ENCODE measurements around the gene KIFC3.

The KIFC3 gene

DNA sequence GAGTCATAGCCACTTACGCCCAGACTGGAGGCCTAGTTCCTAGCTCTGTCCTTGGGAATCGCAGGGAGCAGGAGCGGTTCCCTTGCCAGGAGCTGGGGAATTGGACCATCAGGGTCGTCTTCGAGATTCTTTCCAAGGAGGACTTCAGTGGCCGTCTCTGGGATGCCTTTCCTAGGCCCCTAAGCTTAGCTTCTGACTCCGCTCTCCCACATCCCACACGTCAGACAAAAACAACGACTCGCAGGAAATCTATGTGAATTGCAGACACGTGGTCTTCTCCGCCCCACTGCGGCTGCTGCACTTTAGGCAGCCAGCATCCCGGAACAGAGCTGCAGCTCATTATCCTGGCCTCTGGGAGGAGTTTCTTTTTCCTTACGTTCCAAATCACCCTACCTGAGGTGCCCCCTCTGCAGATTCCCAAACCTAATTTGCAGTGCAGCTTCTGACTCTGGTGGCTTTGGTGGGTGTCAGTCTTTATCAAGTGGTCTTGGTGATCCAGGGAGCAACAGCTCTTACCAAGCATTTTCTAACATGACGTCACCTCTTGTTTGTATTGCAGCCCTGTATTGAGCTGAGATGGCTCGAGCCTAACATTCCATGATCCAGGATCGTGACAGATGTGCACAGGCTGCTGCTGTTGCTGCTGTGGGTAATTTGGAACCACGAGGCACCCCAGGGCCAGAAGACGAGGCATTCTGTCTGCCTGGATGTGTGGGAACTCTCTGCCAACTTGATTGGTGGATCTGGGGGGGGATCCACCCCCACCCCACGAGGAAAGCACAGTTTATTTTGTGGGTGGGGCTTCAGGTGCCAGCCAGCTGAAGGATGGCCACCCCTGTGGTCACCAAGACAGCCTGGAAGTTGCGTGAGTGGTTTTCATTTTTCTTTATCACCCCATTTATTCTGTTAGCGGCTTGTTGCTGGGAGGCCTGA lies 65.6 kb downstream of the KIFC3 start:
- TF ChIP-seq, protein P1, sequence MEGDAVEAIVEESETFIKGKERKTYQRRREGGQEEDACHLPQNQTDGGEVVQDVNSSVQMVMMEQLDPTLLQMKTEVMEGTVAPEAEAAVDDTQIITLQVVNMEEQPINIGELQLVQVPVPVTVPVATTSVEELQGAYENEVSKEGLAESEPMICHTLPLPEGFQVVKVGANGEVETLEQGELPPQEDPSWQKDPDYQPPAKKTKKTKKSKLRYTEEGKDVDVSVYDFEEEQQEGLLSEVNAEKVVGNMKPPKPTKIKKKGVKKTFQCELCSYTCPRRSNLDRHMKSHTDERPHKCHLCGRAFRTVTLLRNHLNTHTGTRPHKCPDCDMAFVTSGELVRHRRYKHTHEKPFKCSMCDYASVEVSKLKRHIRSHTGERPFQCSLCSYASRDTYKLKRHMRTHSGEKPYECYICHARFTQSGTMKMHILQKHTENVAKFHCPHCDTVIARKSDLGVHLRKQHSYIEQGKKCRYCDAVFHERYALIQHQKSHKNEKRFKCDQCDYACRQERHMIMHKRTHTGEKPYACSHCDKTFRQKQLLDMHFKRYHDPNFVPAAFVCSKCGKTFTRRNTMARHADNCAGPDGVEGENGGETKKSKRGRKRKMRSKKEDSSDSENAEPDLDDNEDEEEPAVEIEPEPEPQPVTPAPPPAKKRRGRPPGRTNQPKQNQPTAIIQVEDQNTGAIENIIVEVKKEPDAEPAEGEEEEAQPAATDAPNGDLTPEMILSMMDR (conservative IDR thresholded peaks at IDR 0.05), result no peak; the same call in 1 of the 2 replicates
- no peak for TF ChIP-seq ZFX (IDR thresholded peaks at IDR 0.05)
- H3K27ac ChIP-seq, result peak overlapping the region; percentile 61

- H3K27ac ChIP-seq, result peak within 1 kb of the TSS; percentile 87
- no peak for TF ChIP-seq ZFX (IDR thresholded peaks at IDR 0.05)
- TF ChIP-seq, protein P1 (conservative IDR thresholded peaks at IDR 0.05), result no peak
Measured at GRCh38 chr16:57735755-57736418, 66.4 kb downstream of the KIFC3 start, which contains the start of gene KATNB1. KATNB1 (plus strand) TSS chr16:57735770; CDS start chr16:57737244, 1,474 bp downstream.

GRCh38 chr16:57734925-57735754 lies 67.2 kb downstream of the KIFC3 start:
- peak overlapping the region; percentile 87 for H3K27ac ChIP-seq
- TF ChIP-seq, protein P1 (conservative IDR thresholded peaks at IDR 0.05), result no peak
- TF ChIP-seq ZFX (IDR thresholded peaks at IDR 0.05), result peak; percentile 58; the same call in 1 of the 2 replicates

GRCh38 chr16:57734308-57734924 lies 67.9 kb downstream of the KIFC3 start:
- H3K27ac ChIP-seq, result peak overlapping the region; percentile 87
- no peak for TF ChIP-seq ZFX (IDR thresholded peaks at IDR 0.05)
- TF ChIP-seq, protein P1 (conservative IDR thresholded peaks at IDR 0.05), result no peak

DNA sequence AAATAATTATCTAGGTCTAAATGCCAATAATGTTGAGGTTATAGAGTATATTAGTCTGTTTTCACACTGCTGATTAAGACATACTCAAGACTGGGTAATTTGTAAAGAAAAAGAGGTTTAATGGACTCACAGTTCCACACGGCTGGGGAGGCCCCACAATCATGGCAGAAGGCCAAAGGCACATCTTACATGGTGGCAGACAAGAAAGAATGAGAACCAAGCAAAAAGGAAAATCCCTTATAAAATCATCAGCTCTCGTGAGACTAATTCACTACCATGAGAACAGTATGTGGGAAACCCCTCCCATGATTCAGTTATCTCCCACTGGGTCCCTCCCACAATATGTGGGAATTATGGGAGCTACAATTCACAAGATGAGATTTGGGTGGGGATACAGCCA lies 69.6 kb downstream of the KIFC3 start:
- H3K27ac ChIP-seq, result no peak overlapping the region
- TF ChIP-seq, protein P1 (conservative IDR thresholded peaks at IDR 0.05), result no peak
- no peak for TF ChIP-seq ZFX (IDR thresholded peaks at IDR 0.05)

DNA sequence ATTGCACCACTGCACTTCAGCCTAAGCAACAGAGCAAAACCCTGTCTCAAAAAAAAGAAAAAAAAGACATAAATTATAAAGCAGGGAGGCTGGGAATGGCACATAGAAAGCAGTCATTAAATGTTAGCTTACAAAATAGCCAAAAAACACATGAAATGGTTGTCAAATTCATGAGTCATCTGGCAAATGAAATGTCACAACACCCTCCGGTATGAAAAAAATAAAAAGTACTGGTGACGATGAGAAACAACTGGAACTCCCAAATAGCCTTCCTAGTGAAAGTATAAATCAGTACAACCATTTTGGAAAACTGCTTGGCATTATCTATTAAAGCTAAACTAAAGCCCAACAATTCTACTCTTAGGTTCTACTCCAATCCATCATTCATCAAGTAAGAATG lies 70.3 kb downstream of the KIFC3 start:
- H3K27ac ChIP-seq, result no peak overlapping the region
- TF ChIP-seq, protein P1 (conservative IDR thresholded peaks at IDR 0.05), result no peak
- TF ChIP-seq ZFX (IDR thresholded peaks at IDR 0.05), result no peak

Measured in C4-2B (cell line).